Caco-2 (cell line): Measurements from ENCODE around the gene SLC23A1. TPM values are rescaled to one million over a fixed set of nuclear protein-coding genes. Genes with fewer than 3 reads are reported as not detected.

ENCODE experiments used
- BruUV-seq: library from RNA; stranded (reverse); fragments of 400-500 nt; replicated peaks from 2 replicates; lab custom pipeline; 2021; lab: Mats Ljungman, UMichigan
- CTCF ChIA-PET: fragments of 300-600 bp; sonication (Branson Sonifier 250); formaldehyde crosslinking; loops from one replicate; lab custom pipeline; 2022; ENCODE audit warnings: antibody characterized with exemption; lab: Charles Lee
- POLR2A ChIA-PET: fragments of 300-600 bp; sonication (Branson Sonifier 250); formaldehyde crosslinking; loops from one replicate; lab custom pipeline; 2022; ENCODE audit warnings: antibody characterized with exemption; lab: Charles Lee
- DNase-seq, 2 experiments: peaks; one replicate each; pipeline versions ENCODE4 v3.0.0 to v3.0.0-alpha.2; 2020 to 2022
- H3K27me3 ChIP-seq: replicated peaks from 2 replicates; pipeline ENCODE4 v1.6.0; 2011; ENCODE audit warnings: low read length; ENCODE audit not compliant: control insufficient read depth, insufficient read depth
- H3K36me3 ChIP-seq: 2 replicates; pipeline ENCODE4 v1.5.1; 2011; ENCODE audit warnings: low read length; ENCODE audit not compliant: control insufficient read depth, insufficient read depth
- H3K4me1 ChIP-seq: fragments of 250-450 bp; sonication (Bioruptor Pico); 2 replicates; pipeline ENCODE4 v1.5.1; 2020; ENCODE audit warnings: mild to moderate bottlenecking
- H3K4me3 ChIP-seq: 2 replicates; pipeline ENCODE4 v1.5.1; 2011; ENCODE audit warnings: low read depth, mild to moderate bottlenecking, control low read depth, low read length
- H3K9me3 ChIP-seq: fragments of 250-450 bp; sonication (Bioruptor Pico); 2 replicates; pipeline ENCODE4 v1.5.1; 2020; ENCODE audit warnings: mild to moderate bottlenecking, moderate library complexity
- H3K27ac Mint-ChIP-seq: one replicate; pipeline ENCODE4 v1.8.0; 2022; ENCODE audit warnings: mixed read lengths; ENCODE audit not compliant: unreplicated experiment
- H3K27me3 Mint-ChIP-seq: one replicate; pipeline ENCODE4 v1.8.0; 2022; ENCODE audit warnings: mixed read lengths; ENCODE audit not compliant: insufficient read depth, unreplicated experiment
- H3K36me3 Mint-ChIP-seq: one replicate; pipeline ENCODE4 v1.8.0; 2022; ENCODE audit warnings: mild to moderate bottlenecking, mixed read lengths; ENCODE audit not compliant: insufficient read depth, unreplicated experiment
- H3K4me1 Mint-ChIP-seq: one replicate; pipeline ENCODE4 v1.8.0; 2022; ENCODE audit warnings: low read depth, mixed read lengths; ENCODE audit not compliant: unreplicated experiment
- H3K4me3 Mint-ChIP-seq: one replicate; pipeline ENCODE4 v1.8.0; 2022; ENCODE audit warnings: mild to moderate bottlenecking, moderate library complexity, mixed read lengths; ENCODE audit not compliant: unreplicated experiment
- H3K9me3 Mint-ChIP-seq: one replicate; pipeline ENCODE4 v1.8.0; 2022; ENCODE audit warnings: mixed read lengths; ENCODE audit not compliant: unreplicated experiment
- CTCF ChIP-seq, 2 experiments: fragments of 200-600 bp in 1 of 2; IDR thresholded peaks; 1 replicate in 1 of 2; 2 replicates in 1 of 2; pipeline versions ENCODE4 v1.5.1 to v1.8.0; 2011 to 2022; ENCODE audit warnings: antibody characterized with exemption in 1 of 2, control low read depth in 1 of 2, inconsistent platforms in 1 of 2, low read depth in 1 of 2, low read length in 1 of 2, mild to moderate bottlenecking in 1 of 2, moderate library complexity in 1 of 2; ENCODE audit not compliant: insufficient read depth in 1 of 2, severe bottlenecking in 1 of 2, unreplicated experiment in 1 of 2
- intact Hi-C: fragments of 100-400 bp; cut with micrococcal nuclease; formaldehyde crosslinking; loops from one replicate; pipeline ENCODE4 v1.10.0; 2022; ENCODE audit not compliant: unreplicated experiment
- total RNA-seq: library from RNA; stranded (reverse); gene quantifications from 2 replicates; pipeline ENCODE4 v1.2.3, GENCODE V29; 2022

The SLC23A1 gene
- total RNA-seq, 1 experiment from 2014 or later: 20.4 TPM

GRCh38 chr5:139414581-139415130 is 31.6 kb upstream of the SLC23A1 start:
- Histone ChIP-seq H3K4me3 (no peak overlapping the region), H3K9me3 (no peaks in the 10 kb centered on the region), H3K36me3 (no peaks in the 10 kb centered on the region), H3K4me1 (no peaks in the 10 kb centered on the region), H3K27me3 (no peaks in the 10 kb centered on the region)
- no peaks in the 10 kb centered on the region for H3K27me3 Mint-ChIP-seq
- no peaks in the 10 kb centered on the region for H3K9me3 Mint-ChIP-seq
- H3K36me3 Mint-ChIP-seq: no peaks in the 10 kb centered on the region
- no TSS peak for BruUV-seq
- H3K4me3 Mint-ChIP-seq: no peak overlapping the region
- ChIA-PET CTCF (no interaction called here), POLR2A (interaction anchor here (0.6 kb wide), 1 partner anchor 130 kb away, joined by 3 read pairs; no protein-coding TSS in a partner anchor)
- H3K4me1 Mint-ChIP-seq: no peaks in the 10 kb centered on the region
- H3K27ac Mint-ChIP-seq: no peak overlapping the region
- DNase-seq: no peak
- no peak for TF ChIP-seq CTCF (IDR thresholded peaks at IDR 0.05; ENCODE audit: insufficient read depth in 1 of 2, low read depth in 1 of 2, low read length in 1 of 2, severe bottlenecking in 1 of 2, unreplicated experiment in 1 of 2)
- intact Hi-C loops: no loop called here

- Mint-ChIP-seq H3K4me1 (no peaks in the 10 kb centered on the region), H3K9me3 (no peaks in the 10 kb centered on the region), H3K36me3 (no peaks in the 10 kb centered on the region), H3K4me3 (no peak overlapping the region), H3K27me3 (no peaks in the 10 kb centered on the region), H3K27ac (no peak overlapping the region)
- POLR2A ChIA-PET: interaction anchor here (0.6 kb wide), 1 partner anchor 131 kb away, joined by 3 read pairs; no protein-coding TSS in a partner anchor
- BruUV-seq: no TSS peak
- TF ChIP-seq CTCF (IDR thresholded peaks at IDR 0.05; ENCODE audit: insufficient read depth in 1 of 2, low read depth in 1 of 2, low read length in 1 of 2, severe bottlenecking in 1 of 2, unreplicated experiment in 1 of 2): no peak
- CTCF ChIA-PET: interaction anchor here (0.7 kb wide), 1 partner anchor 66 kb away, joined by 4 read pairs; no protein-coding TSS in a partner anchor
- intact Hi-C loops: no loop called here
- Histone ChIP-seq H3K27me3 (no peaks in the 10 kb centered on the region), H3K36me3 (no peaks in the 10 kb centered on the region), H3K4me1 (no peaks in the 10 kb centered on the region), H3K9me3 (no peaks in the 10 kb centered on the region), H3K4me3 (no peak overlapping the region)
- DNase-seq: no peak
Measured at GRCh38 chr5:139413963-139414362, 30.9 kb upstream of the SLC23A1 start.

GRCh38 chr5:139413153-139413552 is 30.1 kb upstream of the SLC23A1 start:
- no peaks in the 10 kb centered on the region for H3K36me3 Mint-ChIP-seq
- H3K4me3 ChIP-seq: no peak overlapping the region
- no peaks in the 10 kb centered on the region for H3K27me3 Mint-ChIP-seq
- H3K27me3 ChIP-seq: no peaks in the 10 kb centered on the region
- no peaks in the 10 kb centered on the region for H3K36me3 ChIP-seq
- no peak overlapping the region for H3K27ac Mint-ChIP-seq
- ChIA-PET POLR2A (no interaction called here), CTCF (no interaction called here)
- DNase-seq: no peak
- H3K9me3 Mint-ChIP-seq: no peaks in the 10 kb centered on the region
- H3K4me1 Mint-ChIP-seq: no peaks in the 10 kb centered on the region
- TF ChIP-seq CTCF (IDR thresholded peaks at IDR 0.05; ENCODE audit: insufficient read depth in 1 of 2, low read depth in 1 of 2, low read length in 1 of 2, severe bottlenecking in 1 of 2, unreplicated experiment in 1 of 2): no peak
- no TSS peak for BruUV-seq
- no peaks in the 10 kb centered on the region for H3K4me1 ChIP-seq
- H3K4me3 Mint-ChIP-seq: no peak overlapping the region
- no peaks in the 10 kb centered on the region for H3K9me3 ChIP-seq
- intact Hi-C loops: no loop called here
